GM12872 (cell line): ENCODE measurements around the gene ZBTB7A.

Experiments used
- CTCF ChIP-seq: IDR thresholded peaks from 3 replicates; pipeline ENCODE4 v1.5.1; 2011; ENCODE audit warnings: low read depth, mild to moderate bottlenecking, low read length, moderate library complexity; ENCODE audit not compliant: insufficient read depth

The ZBTB7A gene

GRCh38 chr19:4038661-4039423 lies 27.9 kb downstream of the ZBTB7A start:
- TF ChIP-seq CTCF = no peak

GRCh38 chr19:4038057-4038456 lies 28.6 kb downstream of the ZBTB7A start:
- no peak for TF ChIP-seq CTCF

- no peak for TF ChIP-seq CTCF
Measured at GRCh38 chr19:4037301-4037949, 29.3 kb downstream of the ZBTB7A start.

- no peak for TF ChIP-seq CTCF
Measured at GRCh38 chr19:4036576-4037300, 30.0 kb downstream of the ZBTB7A start.

GRCh38 chr19:4035582-4035981 lies 31.1 kb downstream of the ZBTB7A start:
- TF ChIP-seq CTCF = no peak

GRCh38 chr19:4035018-4035566 lies 31.6 kb downstream of the ZBTB7A start:
- TF ChIP-seq CTCF = no peak
